SHP77 (cell line): ENCODE measurements around the gene ZNF324B.
"Not testable (repeated sequence)": the region's sequence is repeated elsewhere in the genome, so short reads cannot be mapped to it uniquely, and the experiment has no call there.

Experiments used
- DNase-seq, 2 experiments: peaks; one replicate each; lab custom pipeline; 2025; lab: John Stamatoyannopoulos, UW

Gene ZNF324B

GRCh38 chr19:58455306-58455705, 3.9 kb downstream of the ZNF324B start:
- no peak for DNase-seq

DNA sequence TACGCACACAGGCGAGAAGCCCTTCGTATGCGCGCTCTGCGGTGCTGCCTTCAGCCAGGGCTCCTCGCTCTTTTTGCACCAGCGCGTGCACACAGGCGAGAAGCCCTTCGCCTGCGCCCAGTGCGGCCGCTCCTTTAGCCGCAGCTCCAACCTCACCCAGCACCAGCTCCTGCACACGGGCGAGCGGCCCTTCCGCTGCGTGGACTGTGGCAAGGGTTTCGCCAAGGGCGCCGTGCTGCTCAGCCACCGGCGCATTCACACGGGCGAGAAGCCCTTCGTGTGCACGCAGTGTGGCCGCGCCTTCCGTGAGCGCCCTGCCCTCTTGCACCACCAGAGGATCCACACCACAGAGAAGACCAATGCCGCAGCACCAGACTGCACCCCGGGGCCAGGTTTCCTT, 4.7 kb downstream of the ZNF324B start:
- DNase-seq, result no peak

DNA sequence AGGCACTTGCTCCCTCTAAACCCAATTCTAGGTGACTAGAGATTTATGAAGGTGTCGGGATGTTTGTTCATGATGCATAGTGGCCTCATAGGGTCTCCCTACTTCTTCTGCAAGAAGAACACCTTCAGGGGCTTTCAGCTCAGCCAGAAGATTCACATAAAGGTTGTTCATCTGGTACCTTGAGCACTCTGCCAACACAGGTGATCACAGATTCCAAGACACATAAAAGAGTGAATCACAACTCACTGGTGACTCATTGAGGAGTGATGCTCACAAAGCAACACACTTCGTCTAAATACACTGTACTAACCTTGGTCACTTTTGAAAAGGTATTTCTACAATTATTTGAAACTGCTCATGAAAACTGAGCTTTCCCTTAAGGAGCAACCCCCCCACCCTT, 8.6 kb downstream of the ZNF324B start:
- DNase-seq, result no peak

- DNase-seq, result no peak
Observed at GRCh38 chr19:58466089-58466759, 14.8 kb downstream of the ZNF324B start.

GRCh38 chr19:58466760-58467589, 15.6 kb downstream of the ZNF324B start, which contains the start of gene ZNF324:
Gene ZNF324 (plus strand): TSS chr19:58467080. CDS start chr19:58469186, 2,106 bp downstream.
- DNase-seq, result peak; percentile 97

DNA sequence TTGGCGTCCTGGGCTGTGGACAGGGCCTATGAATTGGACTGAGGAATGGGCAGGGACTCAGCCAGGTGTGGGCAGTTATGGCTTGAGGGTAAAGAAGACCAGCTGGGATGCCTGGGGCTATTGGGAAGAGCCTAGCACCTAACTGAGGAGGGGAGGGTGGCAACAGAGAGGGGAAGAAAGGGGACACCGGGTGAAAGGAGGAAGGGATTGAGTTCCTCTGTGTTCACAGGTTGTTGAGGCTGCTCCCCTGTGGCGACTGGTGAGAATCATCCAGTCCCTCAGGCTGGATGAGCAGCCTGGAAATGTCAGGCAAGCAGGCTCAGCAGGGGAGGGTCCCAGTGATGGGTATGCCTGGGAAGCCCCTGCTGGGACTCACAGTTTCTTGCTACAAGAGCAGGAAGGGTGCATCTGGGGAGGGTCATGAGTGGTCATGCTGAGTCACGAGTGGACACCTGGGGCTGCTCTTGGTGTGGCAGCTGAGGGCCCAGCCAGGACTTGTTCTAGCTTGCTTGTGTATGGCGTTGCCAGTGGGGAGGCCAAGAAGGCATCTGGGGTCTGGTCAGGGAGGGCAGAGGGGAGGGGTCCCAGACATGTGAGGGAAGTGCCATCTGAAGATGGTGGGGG, 16.9 kb downstream of the ZNF324B start:
- DNase-seq, result no peak

- no peak for DNase-seq
Observed at GRCh38 chr19:58469241-58470013, 18.0 kb downstream of the ZNF324B start.

DNA sequence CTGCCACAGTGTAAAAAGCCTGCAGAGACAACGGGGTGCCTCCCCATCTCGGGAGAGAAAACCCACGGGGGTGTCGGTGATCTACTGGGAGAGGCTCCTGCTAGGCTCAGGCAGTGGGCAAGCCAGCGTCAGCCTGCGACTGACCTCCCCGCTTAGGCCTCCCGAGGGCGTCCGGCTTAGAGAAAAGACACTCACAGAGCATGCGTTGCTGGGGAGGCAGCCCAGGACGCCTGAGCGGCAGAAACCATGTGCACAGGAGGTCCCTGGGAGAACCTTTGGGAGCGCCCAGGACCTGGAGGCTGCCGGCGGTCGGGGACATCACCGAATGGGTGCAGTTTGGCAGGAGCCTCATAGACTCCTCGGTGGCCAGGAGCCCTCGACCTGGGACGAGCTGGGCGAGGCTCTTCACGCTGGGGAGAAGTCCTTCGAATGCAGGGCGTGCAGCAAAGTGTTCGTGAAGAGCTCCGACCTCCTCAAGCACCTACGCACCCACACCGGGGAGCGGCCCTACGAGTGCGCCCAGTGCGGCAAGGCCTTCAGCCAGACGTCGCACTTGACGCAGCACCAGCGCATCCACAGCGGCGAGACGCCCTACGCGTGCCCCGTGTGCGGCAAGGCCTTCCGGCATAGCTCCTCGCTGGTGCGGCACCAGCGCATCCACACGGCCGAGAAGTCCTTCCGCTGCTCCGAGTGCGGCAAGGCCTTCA, 19.6 kb downstream of the ZNF324B start:
- not testable (repeated sequence) for DNase-seq

- no peak for DNase-seq
Observed at GRCh38 chr19:58471736-58472135, 20.3 kb downstream of the ZNF324B start.

- no peak for DNase-seq
Observed at GRCh38 chr19:58473775-58474174, 22.4 kb downstream of the ZNF324B start.

GRCh38 chr19:58474291-58474996, 23.0 kb downstream of the ZNF324B start:
- DNase-seq, result no peak

DNA sequence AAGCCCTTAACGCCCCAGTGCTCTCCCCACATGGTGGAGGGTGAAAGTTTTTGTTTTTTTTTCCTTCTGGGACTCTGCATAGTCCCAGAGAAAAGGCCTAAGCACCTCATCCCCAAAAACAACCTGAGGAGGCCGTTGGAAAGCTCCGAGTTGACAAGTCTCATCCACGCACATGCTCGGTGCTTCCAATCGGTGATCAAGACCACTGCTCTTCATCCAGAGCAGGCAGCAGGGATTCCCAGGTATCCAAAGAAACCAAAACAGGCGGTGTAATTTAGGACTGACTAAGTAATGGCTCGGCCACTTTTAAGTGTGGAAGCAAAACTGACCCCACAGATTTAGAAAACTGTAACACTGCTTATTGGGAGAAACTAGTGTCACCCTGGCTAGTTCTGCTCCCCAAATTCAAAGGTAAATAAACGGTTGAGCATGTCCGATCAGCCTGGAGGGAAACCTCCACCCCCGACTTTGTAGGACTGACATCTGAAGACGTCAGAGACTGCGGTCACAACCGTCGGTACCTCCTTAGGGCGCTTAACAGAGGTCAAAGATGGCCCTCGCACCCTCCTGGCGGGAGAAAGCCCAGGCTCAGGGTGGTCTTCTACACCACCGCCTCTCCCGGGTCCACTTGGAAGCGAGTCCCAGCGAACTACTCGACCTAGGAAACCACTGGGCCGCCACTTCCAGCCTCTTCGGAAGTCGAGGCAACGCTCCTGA, 23.7 kb downstream of the ZNF324B start:
- no peak for DNase-seq

- DNase-seq, result peak; percentile 95 to 96
Observed at GRCh38 chr19:58475714-58476497, 24.5 kb downstream of the ZNF324B start, which contains the start of gene ZNF446. Gene ZNF446 (plus strand): TSS chr19:58476352. CDS start chr19:58477219, 867 bp downstream.

GRCh38 chr19:58476498-58477015, 25.1 kb downstream of the ZNF324B start:
- no peak for DNase-seq

GRCh38 chr19:58477130-58477529, 25.7 kb downstream of the ZNF324B start:
- DNase-seq, result no peak

GRCh38 chr19:58477871-58478270, 26.4 kb downstream of the ZNF324B start:
- no peak for DNase-seq

DNA sequence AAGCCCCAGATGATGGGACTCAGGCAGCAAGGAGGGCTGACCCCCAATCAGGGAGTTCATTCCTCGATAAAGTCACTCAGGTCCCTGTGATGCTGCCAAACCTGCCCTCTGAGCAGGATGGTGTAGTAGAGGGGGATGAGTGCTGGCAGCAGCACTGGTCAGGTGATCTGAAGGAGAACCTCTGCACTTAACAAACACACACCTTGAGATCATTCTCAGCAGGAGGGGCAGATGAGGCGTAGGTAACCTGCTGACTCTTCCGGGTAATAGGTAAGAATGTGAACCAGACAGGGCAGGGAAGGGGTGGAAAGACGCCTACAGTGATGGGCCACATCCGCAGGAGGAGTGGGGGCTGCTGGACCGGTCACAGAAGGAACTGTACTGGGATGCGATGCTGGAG, 27.9 kb downstream of the ZNF324B start:
- DNase-seq, result no peak

GRCh38 chr19:58479736-58480480, 28.5 kb downstream of the ZNF324B start:
- no peak for DNase-seq
